HepG2 (cell line): ENCODE data around the gene TOMM22. TPM values are rescaled to one million over a fixed set of nuclear protein-coding genes. Genes with fewer than 3 reads are reported as not detected.

Experiments
- AKAP8 ChIP-seq: sonication (generic); formaldehyde crosslinking; IDR thresholded peaks from 2 replicates; pipeline ENCODE4 v1.5.1; 2020; ENCODE audit warnings: mild to moderate bottlenecking, missing genetic modification reagents
- CCDC6 ChIP-seq: sonication (generic); formaldehyde crosslinking; IDR thresholded peaks from 2 replicates; pipeline ENCODE4 v1.8.1; 2022; ENCODE audit warnings: mild to moderate bottlenecking, missing genetic modification reagents, moderate library complexity
- DNMT3B ChIP-seq: conservative IDR thresholded peaks from 2 replicates; pipeline ENCODE4 v1.6.1; 2016; ENCODE audit warnings: missing biosample characterization, control low read depth
- GPN1 ChIP-seq: sonication (generic); formaldehyde crosslinking; IDR thresholded peaks from 2 replicates; pipeline ENCODE4 v1.5.1; 2020; ENCODE audit warnings: missing genetic modification reagents, borderline replicate concordance
- PAF1 ChIP-seq: IDR thresholded peaks from 2 replicates; pipeline ENCODE4 v1.6.1; 2016; ENCODE audit warnings: missing genetic modification reagents, missing compliant biosample characterization
- RAD21 ChIP-seq: fragments of 450-650 bp; formaldehyde crosslinking; IDR thresholded peaks from 2 replicates; pipeline ENCODE4 v1.5.0; 2020; ENCODE audit warnings: mild to moderate bottlenecking
- SMAD9 ChIP-seq: sonication (generic); formaldehyde crosslinking; IDR thresholded peaks from 2 replicates; pipeline ENCODE4 v1.5.1; 2020; ENCODE audit warnings: mild to moderate bottlenecking, missing genetic modification reagents
- SRSF4 ChIP-seq: fragments of 200-400 bp; formaldehyde crosslinking; IDR thresholded peaks from one replicate; pipeline ENCODE4 v1.6.1; 2018; ENCODE audit warnings: mild to moderate bottlenecking, low read depth, low read length, moderate library complexity; ENCODE audit not compliant: poor library complexity, severe bottlenecking
- STAT5B ChIP-seq: sonication (generic); formaldehyde crosslinking; IDR thresholded peaks from 2 replicates; pipeline ENCODE4 v1.4.0; 2020; ENCODE audit warnings: missing genetic modification reagents
- TBL1XR1 ChIP-seq: fragments of 150-350 bp; IDR thresholded peaks from 2 replicates; pipeline ENCODE4 v1.6.1; 2014; ENCODE audit warnings: borderline replicate concordance, low read length; ENCODE audit not compliant: partially characterized antibody
- THYN1 ChIP-seq: sonication (generic); formaldehyde crosslinking; IDR thresholded peaks from 2 replicates; pipeline ENCODE4 v1.8.1; 2023; ENCODE audit warnings: low read depth, mild to moderate bottlenecking, moderate library complexity, missing genetic modification reagents, borderline replicate concordance
- TOE1 ChIP-seq: sonication (generic); formaldehyde crosslinking; IDR thresholded peaks from 2 replicates; pipeline ENCODE4 v1.4.0; 2020; ENCODE audit warnings: mild to moderate bottlenecking, missing genetic modification reagents
- U2AF1 ChIP-seq: fragments of 200-400 bp; formaldehyde crosslinking; optimal IDR thresholded peaks from 2 replicates; pipeline ENCODE3; 2017; ENCODE audit warnings: mild to moderate bottlenecking, low read depth, low read length
- YEATS4 ChIP-seq: sonication (generic); formaldehyde crosslinking; IDR thresholded peaks from 2 replicates; pipeline ENCODE4 v1.4.0; 2020; ENCODE audit warnings: missing genetic modification reagents, borderline replicate concordance
- ZFP82 ChIP-seq: sonication (generic); formaldehyde crosslinking; IDR thresholded peaks from 2 replicates; pipeline ENCODE4 v1.5.1; 2020; ENCODE audit warnings: mild to moderate bottlenecking, missing genetic modification reagents, borderline replicate concordance
- ZNF10 ChIP-seq: sonication (generic); formaldehyde crosslinking; IDR thresholded peaks from 2 replicates; pipeline ENCODE4 v1.4.0; 2020; ENCODE audit warnings: mild to moderate bottlenecking, low read depth, missing genetic modification reagents, borderline replicate concordance
- ZNF101 ChIP-seq: sonication (generic); formaldehyde crosslinking; IDR thresholded peaks from 2 replicates; pipeline ENCODE4 v1.4.0; 2020; ENCODE audit warnings: mild to moderate bottlenecking, low read depth, missing genetic modification reagents, borderline replicate concordance
- ZNF337 ChIP-seq: sonication (generic); formaldehyde crosslinking; IDR thresholded peaks from 2 replicates; pipeline ENCODE4 v1.5.1; 2020; ENCODE audit warnings: missing genetic modification reagents, low read depth, mild to moderate bottlenecking, borderline replicate concordance
- ZNF382 ChIP-seq: sonication (generic); formaldehyde crosslinking; IDR thresholded peaks from 2 replicates; pipeline ENCODE4 v1.5.0; 2020; ENCODE audit warnings: missing genetic modification reagents, mild to moderate bottlenecking, borderline replicate concordance
- ZNF484 ChIP-seq: sonication (generic); formaldehyde crosslinking; IDR thresholded peaks from 2 replicates; pipeline ENCODE4 v1.5.1; 2020; ENCODE audit warnings: mild to moderate bottlenecking, low read depth, missing genetic modification reagents, borderline replicate concordance
- polyA plus RNA-seq, 8 experiments: library from polyadenylated mRNA; depleted of rRNA in 3 of 8; stranded (reverse) in 7 of 8; unstranded in 1 of 8; fragments of >200 nt; fragmentation: Illumina TruSeq in 4 of 8; extraction: Trizol in 4 of 8; gene quantifications; 2 replicates each; pipeline versions ENCODE4 v1.2.1 to v1.2.3, GENCODE V29; 2011 to 2016; ENCODE audit warnings: low read depth in 4 of 8, missing spikeins in 1 of 8, mixed read lengths in 1 of 8; ENCODE audit not compliant: insufficient read depth in 1 of 8
- total RNA-seq, 5 experiments: library from RNA; depleted of rRNA; stranded (reverse); fragments of >200 nt; fragmentation: Illumina TruSeq; extraction: Trizol; gene quantifications; 2 replicates each; pipeline ENCODE4 v1.2.3, GENCODE V29; 2016; ENCODE audit warnings: low read depth in 1 of 5
- TF ChIP-seq, protein P1 (sequence below): sonication (generic); formaldehyde crosslinking; IDR thresholded peaks from 2 replicates; pipeline ENCODE4 v1.5.0; 2020; ENCODE audit warnings: missing genetic modification reagents, mild to moderate bottlenecking, borderline replicate concordance
- TF ChIP-seq, protein P2 (sequence below): IDR thresholded peaks from 2 replicates; pipeline ENCODE4 v1.6.1; 2012; ENCODE audit warnings: inconsistent platforms
- TF ChIP-seq, protein P3 (sequence below): IDR thresholded peaks from 2 replicates; pipeline ENCODE4 v1.6.1; 2012; ENCODE audit warnings: low read depth, low read length, improper control_type of control experiment
- TF ChIP-seq, protein P4 (sequence below): IDR thresholded peaks from 2 replicates; pipeline ENCODE4 v1.6.1; 2016
- TF ChIP-seq, protein P5 (sequence below): sonication (generic); formaldehyde crosslinking; IDR thresholded peaks from 2 replicates; pipeline ENCODE4 v1.9.0; 2022; ENCODE audit warnings: low read depth, missing genetic modification reagents

The TOMM22 gene
- total and polyA plus RNA-seq, 2 of the 13 experiments (the other 11 are each of a cell fraction or from before 2014, with no cell fraction given) = 46.9 to 118 TPM

DNA sequence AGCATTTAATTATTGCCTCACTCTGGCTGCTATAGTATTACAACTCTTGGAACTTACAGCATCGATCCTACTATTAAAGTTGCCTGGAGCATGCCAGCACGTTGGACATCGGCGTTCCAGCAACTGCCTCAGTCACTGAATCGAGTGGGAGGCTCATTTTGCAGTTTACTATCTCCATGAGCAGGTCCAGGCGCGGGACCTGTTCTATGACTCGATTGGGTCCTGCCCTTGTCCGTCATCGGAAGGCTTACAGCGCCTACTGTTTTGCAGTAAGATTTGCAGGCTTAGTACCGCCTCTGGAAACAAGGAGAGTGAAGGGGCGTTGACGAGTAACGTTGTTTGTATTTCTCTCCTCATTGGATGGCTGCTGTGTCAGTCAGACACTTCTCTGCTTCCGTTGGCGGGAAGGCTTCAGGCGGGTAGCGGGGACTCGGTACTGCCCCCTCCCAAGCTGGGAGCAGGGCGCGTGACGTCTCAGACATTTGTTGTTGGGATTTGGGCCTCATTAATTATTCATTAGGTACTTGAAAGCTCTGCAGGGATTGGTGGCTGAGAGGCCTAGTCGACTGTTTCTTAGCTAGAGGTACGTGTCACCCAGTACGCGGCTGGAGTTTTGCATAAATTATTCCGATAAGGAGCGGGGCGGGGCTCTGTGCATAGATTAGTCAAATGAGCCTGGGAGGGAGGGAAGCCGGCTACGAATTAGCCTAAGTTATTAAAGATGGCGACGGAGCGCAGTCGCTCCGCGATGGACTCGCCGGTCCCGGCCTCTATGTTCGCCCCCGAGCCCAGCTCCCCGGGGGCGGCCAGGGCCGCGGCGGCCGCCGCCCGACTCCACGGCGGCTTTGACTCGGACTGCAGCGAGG is 23.7 kb downstream of the TOMM22 start, which contains the start of gene GTPBP1 (continued):
- TF ChIP-seq CCDC6 (CRISPR knock-in tag) (no peak), ZFP82 (CRISPR knock-in tag) (no peak), ZNF337 (no peak), RAD21 (no peak), TOE1 (CRISPR knock-in tag) (no peak), AKAP8 (CRISPR knock-in tag) (no peak), ZNF101 (CRISPR knock-in tag) (no peak), SMAD9 (no peak), YEATS4 (CRISPR knock-in tag) (no peak), SRSF4 (no peak), ZNF10 (no peak), DNMT3B (CRISPR knock-in tag) (no peak), U2AF1 (no peak), GPN1 (CRISPR knock-in tag) (no peak), PAF1 (CRISPR knock-in tag) (no peak), ZNF382 (CRISPR knock-in tag) (no peak), THYN1 (no peak), STAT5B (no peak), TBL1XR1 (peak; percentile 42), ZNF484 (CRISPR knock-in tag) (no peak)
- TF ChIP-seq, protein P1, sequence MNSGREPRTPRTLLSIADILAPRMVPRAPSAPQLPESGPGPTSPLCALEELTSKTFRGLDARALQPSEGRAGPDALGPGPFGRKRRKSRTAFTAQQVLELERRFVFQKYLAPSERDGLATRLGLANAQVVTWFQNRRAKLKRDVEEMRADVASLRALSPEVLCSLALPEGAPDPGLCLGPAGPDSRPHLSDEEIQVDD (CRISPR knock-in tag) = no peak
- TF ChIP-seq, protein P2, sequence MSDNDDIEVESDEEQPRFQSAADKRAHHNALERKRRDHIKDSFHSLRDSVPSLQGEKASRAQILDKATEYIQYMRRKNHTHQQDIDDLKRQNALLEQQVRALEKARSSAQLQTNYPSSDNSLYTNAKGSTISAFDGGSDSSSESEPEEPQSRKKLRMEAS = peak; percentile 78
- TF ChIP-seq, protein P3, sequence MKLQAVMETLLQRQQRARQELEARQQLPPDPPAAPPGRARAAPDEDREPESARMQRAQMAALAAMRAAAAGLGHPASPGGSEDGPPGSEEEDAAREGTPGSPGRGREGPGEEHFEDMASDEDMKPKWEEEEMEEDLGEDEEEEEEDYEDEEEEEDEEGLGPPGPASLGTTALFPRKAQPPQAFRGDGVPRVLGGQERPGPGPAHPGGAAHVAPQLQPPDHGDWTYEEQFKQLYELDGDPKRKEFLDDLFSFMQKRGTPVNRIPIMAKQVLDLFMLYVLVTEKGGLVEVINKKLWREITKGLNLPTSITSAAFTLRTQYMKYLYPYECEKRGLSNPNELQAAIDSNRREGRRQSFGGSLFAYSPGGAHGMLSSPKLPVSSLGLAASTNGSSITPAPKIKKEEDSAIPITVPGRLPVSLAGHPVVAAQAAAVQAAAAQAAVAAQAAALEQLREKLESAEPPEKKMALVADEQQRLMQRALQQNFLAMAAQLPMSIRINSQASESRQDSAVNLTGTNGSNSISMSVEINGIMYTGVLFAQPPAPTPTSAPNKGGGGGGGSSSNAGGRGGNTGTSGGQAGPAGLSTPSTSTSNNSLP = peak; percentile 33; the same call in 1 of the 2 replicates
- TF ChIP-seq, protein P4, sequence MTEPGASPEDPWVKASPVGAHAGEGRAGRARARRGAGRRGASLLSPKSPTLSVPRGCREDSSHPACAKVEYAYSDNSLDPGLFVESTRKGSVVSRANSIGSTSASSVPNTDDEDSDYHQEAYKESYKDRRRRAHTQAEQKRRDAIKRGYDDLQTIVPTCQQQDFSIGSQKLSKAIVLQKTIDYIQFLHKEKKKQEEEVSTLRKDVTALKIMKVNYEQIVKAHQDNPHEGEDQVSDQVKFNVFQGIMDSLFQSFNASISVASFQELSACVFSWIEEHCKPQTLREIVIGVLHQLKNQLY = no peak; the same call in 1 of the 2 replicates
- TF ChIP-seq, protein P5, sequence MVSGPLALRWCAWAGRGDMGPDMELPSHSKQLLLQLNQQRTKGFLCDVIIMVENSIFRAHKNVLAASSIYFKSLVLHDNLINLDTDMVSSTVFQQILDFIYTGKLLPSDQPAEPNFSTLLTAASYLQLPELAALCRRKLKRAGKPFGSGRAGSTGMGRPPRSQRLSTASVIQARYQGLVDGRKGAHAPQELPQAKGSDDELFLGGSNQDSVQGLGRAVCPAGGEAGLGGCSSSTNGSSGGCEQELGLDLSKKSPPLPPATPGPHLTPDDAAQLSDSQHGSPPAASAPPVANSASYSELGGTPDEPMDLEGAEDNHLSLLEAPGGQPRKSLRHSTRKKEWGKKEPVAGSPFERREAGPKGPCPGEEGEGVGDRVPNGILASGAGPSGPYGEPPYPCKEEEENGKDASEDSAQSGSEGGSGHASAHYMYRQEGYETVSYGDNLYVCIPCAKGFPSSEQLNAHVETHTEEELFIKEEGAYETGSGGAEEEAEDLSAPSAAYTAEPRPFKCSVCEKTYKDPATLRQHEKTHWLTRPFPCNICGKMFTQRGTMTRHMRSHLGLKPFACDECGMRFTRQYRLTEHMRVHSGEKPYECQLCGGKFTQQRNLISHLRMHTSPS (CRISPR knock-in tag) = no peak
